Cardiac ventricle fibroblast (primary cell): Measurements from ENCODE around the gene ZNF443. TPM values are rescaled to one million over a fixed set of nuclear protein-coding genes. Genes with fewer than 3 reads are reported as not detected.

Experiments
- total RNA-seq: library from RNA; depleted of rRNA; stranded (reverse); fragments of >200 nt; gene quantifications from 2 replicates; pipeline ENCODE4 v1.2.3, GENCODE V29; 2015

Gene ZNF443
- 0.59 and 1.1 TPM in 2 replicates for total RNA-seq

GRCh38 chr19:12440541-12441316 is at the start of gene ZNF443:
Gene ZNF443, minus strand, starts transcription at chr19:12441021. Its CDS starts 107 bp downstream, at chr19:12440914.

GRCh38 chr19:12484371-12485051 is 43.7 kb upstream of the ZNF443 start, which contains the start of gene ZNF709:
Gene ZNF709, minus strand, starts transcription at chr19:12484816. Its CDS starts 159 bp downstream, at chr19:12484657.

GRCh38 chr19:12400633-12401502 is 40.0 kb downstream of the ZNF443 start, which contains the start of gene ZNF799:
Gene ZNF799, minus strand, starts transcription at chr19:12401271. Its CDS starts 201 bp downstream, at chr19:12401070.

Other genes with a start within 250 kb of the ZNF443 start
- gene ZNF44, start 146.1 kb downstream of the ZNF443 start, total RNA-seq = 2.4 and 3.3 TPM in 2 replicates
- 1.8 and 4.8 TPM in 2 replicates for gene ZNF563, start 107.4 kb downstream of the ZNF443 start, total RNA-seq
- gene ZNF442, start 75.3 kb downstream of the ZNF443 start, total RNA-seq = 1.3 and 2.2 TPM in 2 replicates
- gene ZNF799, start 39.8 kb downstream of the ZNF443 start, total RNA-seq = 1.7 and 2.1 TPM in 2 replicates
- gene ZNF709, start 43.8 kb upstream of the ZNF443 start, total RNA-seq = 1.7 and 1.9 TPM in 2 replicates
- 3.3 and 3.4 TPM in 2 replicates for gene ZNF564, start 110.5 kb upstream of the ZNF443 start, total RNA-seq
- gene ZNF490, start 169.8 kb upstream of the ZNF443 start, total RNA-seq = 6.0 and 10.6 TPM in 2 replicates
- gene ZNF791, start 169.9 kb upstream of the ZNF443 start, total RNA-seq = 10.6 and 13.2 TPM in 2 replicates
- gene MAN2B1, start 225.7 kb upstream of the ZNF443 start, total RNA-seq = 120 and 162 TPM in 2 replicates
- 9.0 and 9.4 TPM in 2 replicates for gene WDR83, start 225.8 kb upstream of the ZNF443 start, total RNA-seq
- gene DHPS, start 240.9 kb upstream of the ZNF443 start, total RNA-seq = 72.2 and 74.9 TPM in 2 replicates
- not detected in 2 replicates for gene GNG14, start 247.0 kb upstream of the ZNF443 start, total RNA-seq